Activated B cell treated with CpG ODN at 0.5 μM for 24 hours (primary cell): ENCODE results near the gene TMEM255B. TPM values are rescaled to one million over a fixed set of nuclear protein-coding genes. Genes with fewer than 3 reads are reported as not detected.

ENCODE experiments used
- ATAC-seq: fragments of 200-7000 bp; cut with Tn5 transposase; one replicate; pipeline ENCODE4 v1.10.0; 2021; ENCODE audit warnings: low read depth, mild to moderate bottlenecking, moderate library complexity
- CTCF ChIA-PET: fragments of 350-600 bp; sonication (Branson Sonifier 250); formaldehyde crosslinking; loops from one replicate; lab custom pipeline; 2021; ENCODE audit warnings: antibody characterized with exemption; lab: Charles Lee
- POLR2A ChIA-PET: fragments of 350-600 bp; sonication (Branson Sonifier 250); formaldehyde crosslinking; loops from one replicate; lab custom pipeline; 2021; ENCODE audit warnings: antibody characterized with exemption; lab: Charles Lee
- DNase-seq: peaks from one replicate; pipeline ENCODE4 v3.0.0; 2022
- H3K27ac Mint-ChIP-seq: one replicate; pipeline ENCODE4 v1.8.0; 2020; ENCODE audit warnings: mixed read lengths
- H3K27me3 Mint-ChIP-seq: one replicate; pipeline ENCODE4 v1.8.0; 2021; ENCODE audit warnings: mixed read lengths
- H3K36me3 Mint-ChIP-seq: one replicate; pipeline ENCODE4 v1.8.0; 2021; ENCODE audit warnings: low read depth, mixed read lengths
- H3K4me1 Mint-ChIP-seq: one replicate; pipeline ENCODE4 v1.8.0; 2021; ENCODE audit warnings: mixed read lengths
- H3K4me3 Mint-ChIP-seq: one replicate; pipeline ENCODE4 v1.8.0; 2020; ENCODE audit warnings: mild to moderate bottlenecking, mixed read lengths
- H3K9me3 Mint-ChIP-seq: one replicate; pipeline ENCODE4 v1.8.0; 2020; ENCODE audit warnings: mixed read lengths
- CTCF ChIP-seq: fragments of 200-600 bp; IDR thresholded peaks from one replicate; pipeline ENCODE4 v1.8.0; 2022; ENCODE audit warnings: antibody characterized with exemption, mild to moderate bottlenecking
- intact Hi-C: fragments of 100-400 bp; cut with micrococcal nuclease; formaldehyde crosslinking; loops from one replicate; pipeline ENCODE4 v1.15.1; 2024
- total RNA-seq: library from RNA; stranded (reverse); gene quantifications from 2 replicates; pipeline ENCODE4 v1.2.3, GENCODE V29; 2022

Gene TMEM255B
- total RNA-seq, 1 donor from 2014 or later, result 6.2 TPM

GRCh38 chr13:113849546-113849945 lies 90.5 kb downstream of the TMEM255B start:
- H3K4me3 Mint-ChIP-seq, result no peak overlapping the region
- ATAC-seq (no peak), DNase-seq (no peak)
- ChIA-PET POLR2A (no interaction called here), CTCF (no interaction called here)
- no peak overlapping the region for H3K27ac Mint-ChIP-seq
- no peak for TF ChIP-seq CTCF
- intact Hi-C loops, result no loop called here
- no peaks in the 10 kb centered on the region for H3K36me3 Mint-ChIP-seq
- peaks cover 8% of the 10 kb centered on the region for H3K27me3 Mint-ChIP-seq
- peaks cover under 1% of the 10 kb centered on the region for H3K4me1 Mint-ChIP-seq
- no peaks in the 10 kb centered on the region for H3K9me3 Mint-ChIP-seq

GRCh38 chr13:113849981-113850721 lies 91.1 kb downstream of the TMEM255B start:
- Mint-ChIP-seq H3K27ac (no peak overlapping the region), H3K4me3 (no peak overlapping the region), H3K36me3 (no peaks in the 10 kb centered on the region), H3K9me3 (no peaks in the 10 kb centered on the region), H3K4me1 (peaks cover 4% of the 10 kb centered on the region), H3K27me3 (peaks cover 8% of the 10 kb centered on the region)
- intact Hi-C loops, result no loop called here
- DNase-seq (no peak), ATAC-seq (no peak)
- TF ChIP-seq CTCF, result no peak
- ChIA-PET CTCF (no interaction called here), POLR2A (interaction anchor here (0.6 kb wide), 1 partner anchor 463 kb away, joined by 4 read pairs; no protein-coding TSS in a partner anchor)

GRCh38 chr13:113850722-113851479 lies 91.9 kb downstream of the TMEM255B start:
- no peak for DNase-seq
- no peak overlapping the region for H3K27ac Mint-ChIP-seq
- POLR2A ChIA-PET, result interaction anchor here (0.6 kb wide), 1 partner anchor 462 kb away, joined by 4 read pairs; no protein-coding TSS in a partner anchor
- H3K4me1 Mint-ChIP-seq, result peaks cover 4% of the 10 kb centered on the region
- no peak for ATAC-seq
- CTCF ChIA-PET, result no interaction called here
- H3K27me3 Mint-ChIP-seq, result peaks cover 9% of the 10 kb centered on the region
- H3K4me3 Mint-ChIP-seq, result no peak overlapping the region
- intact Hi-C loops, result no loop called here
- no peaks in the 10 kb centered on the region for H3K9me3 Mint-ChIP-seq
- H3K36me3 Mint-ChIP-seq, result no peaks in the 10 kb centered on the region
- TF ChIP-seq CTCF, result no peak

- ChIA-PET POLR2A (no interaction called here), CTCF (no interaction called here)
- DNase-seq (no peak), ATAC-seq (no peak)
- Mint-ChIP-seq H3K4me3 (no peak overlapping the region), H3K4me1 (peaks cover 4% of the 10 kb centered on the region), H3K27ac (no peak overlapping the region), H3K9me3 (no peaks in the 10 kb centered on the region), H3K36me3 (no peaks in the 10 kb centered on the region), H3K27me3 (peaks cover 14% of the 10 kb centered on the region)
- TF ChIP-seq CTCF, result no peak
- intact Hi-C loops, result no loop called here
Observed at GRCh38 chr13:113851480-113851803, 92.4 kb downstream of the TMEM255B start.

- ATAC-seq (no peak), DNase-seq (no peak)
- Mint-ChIP-seq H3K36me3 (no peaks in the 10 kb centered on the region), H3K27me3 (peaks cover 14% of the 10 kb centered on the region), H3K9me3 (no peaks in the 10 kb centered on the region), H3K4me1 (peaks cover 4% of the 10 kb centered on the region), H3K27ac (no peak overlapping the region), H3K4me3 (no peak overlapping the region)
- intact Hi-C loops, result no loop called here
- ChIA-PET CTCF (no interaction called here), POLR2A (no interaction called here)
- TF ChIP-seq CTCF, result no peak
Observed at GRCh38 chr13:113851826-113852535, 93.0 kb downstream of the TMEM255B start.
